GM20000 (cell line): ENCODE data around the gene LRRC27.

Experiments used
- DNase-seq: peaks from one replicate; pipeline ENCODE4 v3.0.0; 2012; ENCODE audit warnings: low spot score
- CTCF ChIP-seq: IDR thresholded peaks from 2 replicates; pipeline ENCODE4 v1.5.1; 2012; ENCODE audit warnings: mild to moderate bottlenecking, control low read depth; ENCODE audit errors: extremely low read depth, missing control alignments

The LRRC27 gene

GRCh38 chr10:132359305-132360040, 27.5 kb downstream of the LRRC27 start:
- DNase-seq = no peak
- TF ChIP-seq CTCF = no peak

- TF ChIP-seq CTCF = peak; percentile 35
- no peak for DNase-seq
Measured at GRCh38 chr10:132360766-132361447, 28.9 kb downstream of the LRRC27 start.

GRCh38 chr10:132361581-132362101, 29.6 kb downstream of the LRRC27 start:
- TF ChIP-seq CTCF = no peak
- no peak for DNase-seq

GRCh38 chr10:132362151-132362611, 30.2 kb downstream of the LRRC27 start:
- TF ChIP-seq CTCF = no peak
- DNase-seq = no peak

DNA sequence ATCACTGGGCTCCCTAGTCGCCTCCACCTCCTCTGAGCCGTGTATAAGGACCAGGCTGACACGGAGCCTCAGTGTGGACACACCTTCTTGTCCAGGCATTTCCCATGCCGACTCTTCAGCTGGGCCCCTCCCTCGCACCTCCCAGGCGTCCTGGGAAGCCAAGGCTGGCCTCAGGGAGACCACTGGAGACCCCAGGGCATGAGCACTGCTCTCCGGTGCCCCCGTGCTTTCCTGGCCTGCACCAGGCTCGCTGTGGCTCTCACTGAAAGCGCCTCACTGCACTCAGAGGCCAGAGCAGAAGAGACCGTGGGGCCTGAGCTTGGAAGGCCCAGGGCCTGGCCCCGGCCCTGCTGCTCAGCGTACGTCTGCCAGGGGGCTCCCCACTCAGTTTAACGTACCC, 31.4 kb downstream of the LRRC27 start:
- no peak for TF ChIP-seq CTCF
- DNase-seq = no peak

GRCh38 chr10:132363921-132364593, 32.1 kb downstream of the LRRC27 start:
- TF ChIP-seq CTCF = no peak
- no peak for DNase-seq

DNA sequence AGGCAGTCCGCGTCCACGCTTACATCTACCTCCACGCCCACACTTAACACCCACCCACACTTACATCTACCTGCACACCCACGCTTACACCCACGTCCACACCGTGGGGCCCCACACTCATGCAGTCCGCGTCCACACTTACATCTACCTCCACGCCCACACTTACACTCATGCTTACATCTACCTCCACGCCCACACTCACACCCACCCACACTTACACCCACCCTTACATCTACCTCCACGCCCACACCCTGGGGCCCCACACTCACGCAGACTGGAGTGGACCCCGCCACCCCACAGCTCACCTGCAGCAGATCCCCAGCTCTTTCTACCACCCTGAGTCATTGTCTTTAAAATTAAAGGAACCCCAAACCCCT, 32.6 kb downstream of the LRRC27 start:
- no peak for TF ChIP-seq CTCF
- no peak for DNase-seq
